Erythroblast (primary cell): Measurements from ENCODE around the gene APH1A.

Source experiments
- DNase-seq, 2 experiments: peaks; one replicate each; lab custom pipeline; 2025; lab: John Stamatoyannopoulos, UW
- GATA1 ChIP-seq: IDR thresholded peaks from 2 replicates; pipeline ENCODE4 v1.6.1; 2011; ENCODE audit warnings: low read depth, mild to moderate bottlenecking, control low read depth, low read length, moderate library complexity
- POLR2A ChIP-seq: IDR thresholded peaks from 2 replicates; pipeline ENCODE4 v1.6.1; 2011; ENCODE audit warnings: mild to moderate bottlenecking, low read length

Gene APH1A

GRCh38 chr1:150281758-150282557, 13.1 kb upstream of the APH1A start, which contains the start of gene CIART:
CIART (plus strand) TSS chr1:150282554; CDS start chr1:150283268, 714 bp downstream.
- no peak for TF ChIP-seq POLR2A
- no peak for TF ChIP-seq GATA1
- peak; percentile 86 to 91 for DNase-seq

GRCh38 chr1:150281221-150281757, 12.5 kb upstream of the APH1A start:
- TF ChIP-seq GATA1, result no peak
- no peak for TF ChIP-seq POLR2A
- DNase-seq, result peak; percentile 71 to 75

- no peak for DNase-seq
Measured at GRCh38 chr1:150280138-150280707, 11.4 kb upstream of the APH1A start.

DNA sequence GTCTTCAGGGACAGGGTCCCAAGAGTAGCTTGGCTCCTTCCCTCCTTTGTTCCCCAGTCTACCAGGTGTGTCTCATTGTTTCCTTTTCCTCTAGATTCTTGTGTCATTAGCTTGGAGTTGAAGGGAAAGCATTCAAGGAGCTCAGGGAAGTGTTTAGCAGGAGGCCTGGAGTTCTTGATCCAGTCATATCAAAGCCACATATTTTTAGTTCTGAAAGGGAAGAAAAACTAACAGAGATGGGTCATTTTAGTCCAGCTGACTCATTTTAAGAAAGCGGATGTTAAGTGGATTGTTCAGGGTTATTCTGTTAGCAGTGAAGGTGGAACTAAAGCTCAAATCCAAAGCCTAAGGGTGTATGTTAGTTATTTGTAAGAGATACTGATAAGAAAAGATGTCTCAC, 4.5 kb upstream of the APH1A start:
- DNase-seq, result no peak
- TF ChIP-seq GATA1, result no peak
- no peak for TF ChIP-seq POLR2A

More at GRCh38 chr1:150280138-150280707, 11.4 kb upstream of the APH1A start:
- TF ChIP-seq GATA1 (no peak), POLR2A (no peak)

- no peak for DNase-seq
Measured at GRCh38 chr1:150271291-150271959, 2.6 kb upstream of the APH1A start.

DNA sequence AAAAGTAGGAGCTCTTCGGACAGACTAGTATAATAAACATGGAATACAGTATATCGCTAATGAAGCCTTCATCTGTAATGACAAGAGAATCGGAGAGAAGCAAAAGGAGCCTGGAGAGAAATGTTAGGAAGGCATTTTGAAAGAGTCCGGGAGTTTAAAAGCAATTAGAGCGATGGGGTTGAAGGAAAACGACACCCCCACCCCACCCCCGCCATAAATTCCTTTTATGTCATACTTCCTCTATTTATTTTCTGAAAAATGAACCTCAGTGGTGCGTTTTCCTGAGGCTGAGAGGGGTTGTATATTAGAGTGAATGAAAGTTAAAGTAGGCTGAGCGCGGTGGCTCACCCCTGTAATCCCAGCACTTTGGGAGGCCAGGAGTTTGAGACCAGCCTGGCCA, 635 bp upstream of the APH1A start:
- TF ChIP-seq GATA1, result no peak
- TF ChIP-seq POLR2A, result no peak

More at GRCh38 chr1:150271291-150271959, 2.6 kb upstream of the APH1A start:
- TF ChIP-seq GATA1 (no peak), POLR2A (no peak)

GRCh38 chr1:150268340-150268704, 494 bp downstream of the APH1A start:
- peak; percentile 69 to 75 for DNase-seq
- TF ChIP-seq POLR2A (no peak), GATA1 (no peak)

More for the DNA sequence above, 635 bp upstream of the APH1A start:
- no peak for DNase-seq

DNA sequence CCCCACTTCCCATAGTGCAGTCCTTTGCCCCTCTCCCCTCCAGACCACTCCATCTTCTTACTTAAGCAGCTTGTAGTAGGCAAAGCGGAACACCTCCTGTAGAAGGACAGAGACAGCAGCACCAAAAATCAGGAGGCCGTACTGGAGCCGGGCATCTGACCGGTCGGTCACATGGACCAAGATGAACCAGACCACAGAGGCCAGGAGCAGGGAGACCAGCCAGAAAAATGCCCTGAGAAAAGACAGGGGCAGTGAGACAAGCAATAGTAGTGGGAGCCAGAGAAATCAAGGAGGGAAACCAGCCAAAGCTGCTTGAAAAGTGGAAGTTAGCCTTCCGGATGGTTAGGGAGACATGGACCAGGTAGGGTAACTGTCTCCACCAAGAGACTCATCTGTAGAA, 920 bp downstream of the APH1A start:
- no peak for DNase-seq

DNA sequence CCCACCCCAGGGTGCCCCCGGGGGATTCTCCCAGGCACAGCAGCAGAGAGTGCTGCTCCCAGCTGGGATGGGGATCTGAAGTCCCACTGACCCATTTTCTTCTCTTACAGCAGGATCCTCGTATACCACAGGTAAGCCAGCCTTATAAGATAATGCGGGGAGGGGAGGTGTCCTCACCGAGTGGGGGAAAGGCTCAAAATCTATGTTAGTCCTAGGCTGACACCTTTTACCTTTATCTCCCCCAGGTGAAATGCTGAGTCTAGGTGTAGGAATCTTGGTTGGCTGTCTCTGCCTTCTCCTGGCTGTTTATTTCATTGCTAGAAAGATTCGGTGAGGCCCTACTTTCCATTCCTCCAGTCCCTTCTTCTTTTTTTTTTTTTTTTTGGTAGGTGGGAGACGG, 5.3 kb downstream of the APH1A start:
- TF ChIP-seq POLR2A, result no peak
- TF ChIP-seq GATA1, result no peak
- DNase-seq, result no peak

More for the DNA sequence above, 920 bp downstream of the APH1A start:
- no peak for TF ChIP-seq POLR2A
- TF ChIP-seq GATA1, result no peak

DNA sequence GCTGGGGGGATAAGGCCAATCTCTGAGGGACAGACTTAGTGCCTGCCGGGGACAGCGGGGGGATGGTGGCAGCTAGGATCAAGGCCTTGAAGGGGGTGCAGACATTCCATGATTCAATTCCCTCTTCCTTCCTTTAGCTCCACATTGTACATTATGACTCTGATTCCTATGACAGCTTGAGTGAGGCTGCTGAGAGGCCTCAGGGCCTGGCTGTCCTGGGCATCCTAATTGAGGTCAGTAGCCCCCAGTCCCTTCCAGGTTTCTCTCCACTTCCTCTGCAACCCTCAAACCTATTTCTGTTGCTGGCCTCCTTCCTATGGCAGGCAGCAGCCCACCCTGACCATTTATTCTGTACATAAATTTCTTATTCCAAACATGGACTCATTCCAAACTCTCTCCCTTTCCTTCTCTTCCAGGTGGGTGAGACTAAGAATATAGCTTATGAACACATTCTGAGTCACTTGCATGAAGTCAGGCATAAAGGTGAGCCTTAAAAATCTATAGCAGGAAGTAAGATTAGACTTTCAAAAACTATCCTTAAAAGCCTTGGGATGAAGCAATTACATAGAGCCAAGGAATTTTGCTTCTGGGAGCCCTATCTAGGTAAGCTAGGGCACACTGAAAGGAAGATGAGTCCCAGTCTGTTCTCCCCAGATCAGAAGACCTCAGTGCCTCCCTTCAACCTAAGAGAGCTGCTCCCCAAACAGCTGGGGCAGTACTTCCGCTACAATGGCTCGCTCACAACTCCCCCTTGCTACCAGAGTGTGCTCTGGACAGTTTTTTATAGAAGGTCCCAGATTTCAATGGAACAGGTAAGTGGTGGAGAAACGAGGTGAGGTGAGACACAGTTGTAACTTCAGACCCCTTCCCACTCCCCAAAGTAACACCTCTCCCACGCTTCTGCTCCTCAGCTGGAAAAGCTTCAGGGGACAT, 6.2 kb downstream of the APH1A start:
- TF ChIP-seq POLR2A, result no peak
- TF ChIP-seq GATA1, result no peak
- no peak for DNase-seq

DNA sequence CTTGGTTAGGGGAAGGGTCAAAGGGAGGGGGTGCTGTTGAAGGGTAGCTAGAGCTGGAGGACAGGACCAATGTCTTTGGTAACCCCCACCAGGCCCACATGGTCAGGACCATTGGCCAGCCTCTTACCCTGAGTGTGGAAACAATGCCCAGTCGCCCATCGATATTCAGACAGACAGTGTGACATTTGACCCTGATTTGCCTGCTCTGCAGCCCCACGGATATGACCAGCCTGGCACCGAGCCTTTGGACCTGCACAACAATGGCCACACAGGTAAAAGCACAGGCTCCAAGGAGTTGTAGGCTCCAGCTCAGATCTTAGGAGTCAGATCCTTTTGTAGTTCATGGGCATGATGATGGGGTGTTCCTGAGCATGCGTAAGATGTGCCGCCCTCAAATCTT, 7.4 kb downstream of the APH1A start:
- no peak for TF ChIP-seq POLR2A
- TF ChIP-seq GATA1, result no peak
- DNase-seq, result no peak

DNA sequence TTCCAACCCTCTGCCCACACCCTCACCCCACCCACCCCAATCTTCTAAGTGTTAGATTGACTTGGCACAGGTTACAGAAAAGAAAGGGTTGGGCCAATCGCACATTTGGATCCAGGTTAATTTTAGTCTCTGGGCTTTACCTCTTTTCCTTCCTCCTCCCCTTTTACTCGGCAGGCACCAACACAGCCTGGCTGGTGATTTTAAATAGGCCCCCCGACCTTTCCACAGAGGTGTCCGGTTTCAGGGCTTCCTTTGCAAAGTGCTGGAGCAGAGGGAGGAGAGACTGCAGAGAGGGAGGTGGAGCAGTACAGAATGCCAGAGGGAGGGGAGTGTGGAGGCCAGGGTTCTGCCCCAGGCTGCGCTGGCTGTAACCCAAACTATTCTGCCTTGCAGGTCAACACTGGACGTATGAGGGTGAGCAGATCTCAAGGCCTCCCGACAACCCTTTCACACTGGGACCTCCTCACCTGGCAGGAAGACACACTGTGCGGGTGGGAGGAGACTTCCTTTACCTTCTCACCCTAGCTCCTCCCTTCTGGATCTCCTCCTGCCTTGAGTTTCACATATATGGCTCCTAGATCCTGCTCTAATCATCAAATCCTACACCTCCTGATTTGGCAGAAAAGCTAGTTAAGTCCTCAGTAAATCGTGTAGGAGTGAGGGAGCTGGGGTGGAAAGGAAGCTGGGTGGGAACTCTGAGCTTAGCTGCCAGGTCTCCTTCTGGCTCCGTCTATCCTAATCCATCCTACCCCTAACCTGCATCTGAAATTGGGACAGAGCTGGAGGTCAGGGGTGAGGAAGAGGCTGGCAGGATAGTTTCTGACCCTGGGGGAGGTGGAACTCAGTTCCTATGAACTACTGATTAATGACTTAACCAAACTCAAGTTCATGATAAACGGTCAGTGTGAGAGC, 8.8 kb downstream of the APH1A start:
- TF ChIP-seq GATA1, result no peak
- TF ChIP-seq POLR2A, result no peak
- no peak for DNase-seq

GRCh38 chr1:150259217-150259616, 9.6 kb downstream of the APH1A start:
- no peak for TF ChIP-seq POLR2A
- no peak for DNase-seq
